Bladder microvascular endothelial cell (primary cell): Measurements from ENCODE around the gene CABS1. TPM values are rescaled to one million over a fixed set of nuclear protein-coding genes. Genes with fewer than 3 reads are reported as not detected.

Source experiments
- total RNA-seq: library from RNA; depleted of rRNA; stranded (reverse); fragments of >200 nt; gene quantifications from 2 replicates; pipeline ENCODE4 v1.2.3, GENCODE V29; 2014

CABS1 gene
- not detected in 2 replicates for total RNA-seq

GRCh38 chr4:70334681-70335080, at the start of gene CABS1:
Gene CABS1, plus strand, starts transcription at chr4:70334981. Its CDS starts 59 bp downstream, at chr4:70335040.

GRCh38 chr4:70360460-70360859, 25.7 kb downstream of the CABS1 start, which contains the start of gene SMR3A:
Gene SMR3A, plus strand, starts transcription at chr4:70360760. Its CDS starts 1,356 bp downstream, at chr4:70362116.

GRCh38 chr4:70382691-70383181, 48.0 kb downstream of the CABS1 start, which contains the start of gene SMR3B:
Gene SMR3B, plus strand, starts transcription at chr4:70383131. Its CDS starts 1,380 bp downstream, at chr4:70384511.

Other genes starting within 250 kb of the CABS1 start
- gene PRR27, start 180.7 kb upstream of the CABS1 start, total RNA-seq, result not detected in 2 replicates
- not detected in 2 replicates for gene ODAM, start 139.3 kb upstream of the CABS1 start, total RNA-seq
- gene FDCSP, start 108.9 kb upstream of the CABS1 start, total RNA-seq, result not detected in 2 replicates
- not detected in 2 replicates for gene CSN3, start 92.4 kb upstream of the CABS1 start, total RNA-seq
- not detected in 2 replicates for gene SMR3A, start 25.8 kb downstream of the CABS1 start, total RNA-seq
- not detected in 2 replicates for gene SMR3B, start 48.1 kb downstream of the CABS1 start, total RNA-seq
- gene OPRPN, start 63.0 kb downstream of the CABS1 start, total RNA-seq, result not detected in 2 replicates
- not detected in 2 replicates for gene MUC7, start 137.2 kb downstream of the CABS1 start, total RNA-seq
- not detected in 2 replicates for gene AMTN, start 183.6 kb downstream of the CABS1 start, total RNA-seq